HG03196 (cell line): Measurements from ENCODE around the gene RBM43.
A peak's percentile ranks its signal among the peaks of the same experiment; 100 is the strongest.
"Not testable (repeated sequence)": the region's sequence is repeated elsewhere in the genome, so short reads cannot be mapped to it uniquely, and the experiment has no call there.

Experiments
- ATAC-seq: cut with Tn5 transposase; IDR thresholded peaks from one replicate; pipeline ENCODE4 v1.9.1; 2021; ENCODE audit not compliant: unreplicated experiment

The RBM43 gene

DNA sequence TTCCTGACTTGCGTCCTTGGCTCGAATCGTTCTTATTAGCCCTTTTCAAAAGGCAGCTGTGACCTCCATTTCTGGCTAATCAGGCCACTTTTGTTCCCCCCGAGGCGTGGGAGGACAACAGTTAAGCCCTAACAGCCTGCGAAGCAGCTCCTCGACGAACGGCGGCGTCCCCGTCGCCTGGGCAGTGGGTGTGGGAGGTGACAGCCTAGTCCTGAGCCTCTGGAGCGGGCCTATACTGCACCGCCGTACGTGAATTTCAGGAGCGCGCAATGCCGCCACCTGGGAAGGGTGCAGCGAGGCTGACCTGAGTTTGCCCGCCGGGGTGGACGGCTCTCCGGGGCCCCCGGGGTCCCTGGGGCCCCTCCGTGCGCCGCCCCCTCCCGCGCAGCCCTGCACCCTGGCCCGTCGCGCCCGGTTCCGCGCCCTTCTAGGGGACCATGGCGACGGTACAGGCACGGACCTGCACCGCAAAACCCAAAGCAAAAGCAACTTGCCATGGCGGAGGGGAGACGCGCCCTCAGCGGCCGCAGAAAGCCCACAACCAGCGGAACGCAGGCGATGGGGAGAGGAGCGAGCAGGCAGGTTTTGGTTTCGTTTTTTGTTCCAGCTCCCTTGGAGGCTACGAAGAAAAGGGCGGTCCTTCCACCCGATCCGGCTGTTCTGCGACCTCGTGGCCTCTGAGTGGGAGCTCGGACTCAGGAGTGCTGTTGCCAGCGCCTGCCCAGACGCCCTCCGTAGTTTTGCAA is at the start of gene RBM43:
TSS of gene RBM43 (minus strand) at position 633 of the 746 bp plus-strand sequence. CDS start at position 497, 136 bp downstream.
- peak; percentile 91 for ATAC-seq

DNA sequence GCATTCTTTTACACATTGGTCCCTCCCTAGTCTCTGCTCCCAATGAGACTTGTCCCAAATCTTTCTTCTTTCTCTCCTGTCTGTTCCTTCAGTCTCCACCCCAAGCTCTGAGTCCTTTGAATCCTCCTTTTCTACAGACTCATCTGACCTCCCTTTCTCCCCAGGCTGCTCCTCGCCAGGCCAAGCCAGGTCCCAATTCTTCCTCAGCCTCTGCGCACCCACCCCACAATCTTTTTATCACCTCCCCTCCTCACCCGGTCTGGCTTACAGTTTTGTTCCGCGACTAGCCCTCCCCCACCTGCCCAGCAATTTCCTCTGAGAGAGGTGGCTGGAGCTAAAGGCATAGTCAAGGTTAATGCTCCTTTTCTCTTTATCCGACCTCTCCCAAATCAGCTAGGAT is 48.6 kb upstream of the RBM43 start:
- not testable (repeated sequence) for ATAC-seq

DNA sequence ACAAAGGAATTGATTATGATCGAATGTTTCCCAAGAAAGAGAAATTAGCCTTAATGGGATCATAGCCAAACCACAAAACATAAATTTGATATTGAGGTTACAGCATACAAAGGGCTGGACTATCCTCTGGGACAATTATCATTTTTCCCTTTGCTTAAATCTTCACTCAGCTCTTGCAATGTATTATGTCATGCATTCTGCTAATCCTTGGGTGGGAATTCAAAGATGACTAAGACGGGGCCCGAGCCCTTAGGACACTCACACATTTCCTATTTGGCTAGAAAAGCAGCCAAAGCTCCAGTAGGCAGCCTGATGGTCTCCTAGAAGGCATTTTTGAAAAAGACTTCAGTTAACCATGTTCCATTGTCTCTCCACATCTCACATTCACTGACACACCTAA is 45.0 kb upstream of the RBM43 start:
- ATAC-seq: no peak

DNA sequence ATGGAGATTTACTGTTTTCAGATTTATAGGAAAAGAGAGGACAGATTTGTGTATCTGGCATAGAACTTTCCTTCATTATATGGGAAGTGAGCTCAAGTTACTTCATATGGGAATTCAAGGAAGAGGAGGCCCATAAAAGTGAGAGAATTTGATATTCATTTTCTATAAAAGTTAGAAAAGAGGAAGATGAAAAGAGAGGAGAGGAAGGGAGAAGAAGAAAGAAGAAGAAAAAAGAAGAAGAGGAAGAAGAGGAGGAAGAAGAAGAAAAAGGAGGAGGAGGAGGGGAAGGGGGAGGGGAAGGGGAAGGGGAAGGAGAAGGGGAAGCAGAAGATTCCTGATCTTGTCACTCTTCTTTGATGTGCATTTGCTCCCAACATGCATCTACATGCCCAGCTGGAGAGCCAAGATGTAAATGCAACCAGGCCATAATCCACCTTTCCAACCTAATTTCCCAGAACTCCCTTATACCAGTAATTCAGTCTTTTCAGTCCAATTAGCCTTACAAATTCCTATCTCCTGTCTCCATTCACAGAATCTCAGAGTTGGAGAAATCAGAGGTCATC is 43.5 kb upstream of the RBM43 start:
- ATAC-seq: no peak

DNA sequence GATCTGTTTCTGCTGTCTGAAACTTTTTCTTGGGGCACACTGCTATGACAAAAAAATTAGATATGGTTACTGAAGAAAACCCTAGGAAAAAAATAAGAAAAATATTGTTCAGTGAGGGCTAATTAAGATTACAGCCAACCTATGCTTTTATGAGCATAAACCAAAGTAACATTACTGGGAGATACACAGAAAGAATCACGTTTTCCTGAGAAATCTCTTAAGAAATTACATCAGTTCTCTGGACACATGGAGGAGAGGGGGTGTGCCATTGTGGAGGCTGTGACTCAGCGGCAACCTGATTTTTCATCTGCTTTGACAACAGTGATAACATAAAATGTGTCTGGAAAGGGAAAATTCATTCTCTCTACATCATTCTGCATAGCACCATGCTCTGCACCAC is 41.2 kb upstream of the RBM43 start:
- ATAC-seq: no peak

DNA sequence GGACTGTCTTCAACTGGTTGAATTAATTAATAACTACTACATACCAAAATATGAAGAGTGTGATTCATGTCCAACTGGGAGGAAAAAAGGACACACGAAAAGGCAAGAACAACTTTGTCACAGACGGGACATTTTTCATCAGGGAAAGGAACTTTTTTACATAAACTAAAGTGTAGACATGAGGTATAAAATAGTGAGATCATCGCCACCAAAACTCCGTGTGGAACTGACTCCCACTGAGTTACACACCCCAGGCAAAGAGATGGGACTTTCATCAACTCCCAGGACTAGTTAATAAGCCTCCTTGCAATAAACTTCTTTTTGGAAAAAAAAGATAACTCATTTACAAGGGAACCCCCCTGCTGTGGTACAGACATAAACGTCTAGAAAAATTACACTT is 40.7 kb upstream of the RBM43 start:
- no peak for ATAC-seq

DNA sequence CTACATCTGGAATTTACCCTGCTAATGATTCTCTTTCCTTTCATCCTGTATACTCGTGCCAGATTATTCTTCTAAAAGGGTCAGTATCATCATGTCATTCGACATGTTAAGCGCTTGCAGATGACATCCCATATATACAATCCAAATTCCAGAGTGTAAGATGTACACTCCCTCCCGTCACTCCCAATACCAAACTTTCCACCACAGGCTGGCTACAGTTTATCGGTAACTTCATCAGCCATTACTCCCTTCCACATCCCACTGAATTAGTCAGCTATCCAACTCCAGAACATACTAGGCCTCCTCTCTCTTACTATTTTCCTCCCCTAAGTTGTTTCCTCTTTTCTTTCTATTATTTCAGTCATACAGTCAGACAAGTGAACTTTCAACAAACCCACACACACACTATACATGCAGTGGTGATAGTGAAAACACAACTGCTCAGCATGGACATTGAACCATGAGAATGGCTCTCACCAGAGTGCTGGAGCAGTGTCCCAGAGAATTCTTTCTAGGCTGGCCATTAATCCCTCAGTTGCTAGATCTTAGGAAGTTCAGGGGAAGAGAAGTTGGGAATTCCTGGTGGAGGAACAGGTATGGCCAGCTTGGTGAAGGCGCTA is 38.4 kb upstream of the RBM43 start:
- ATAC-seq: no peak

DNA sequence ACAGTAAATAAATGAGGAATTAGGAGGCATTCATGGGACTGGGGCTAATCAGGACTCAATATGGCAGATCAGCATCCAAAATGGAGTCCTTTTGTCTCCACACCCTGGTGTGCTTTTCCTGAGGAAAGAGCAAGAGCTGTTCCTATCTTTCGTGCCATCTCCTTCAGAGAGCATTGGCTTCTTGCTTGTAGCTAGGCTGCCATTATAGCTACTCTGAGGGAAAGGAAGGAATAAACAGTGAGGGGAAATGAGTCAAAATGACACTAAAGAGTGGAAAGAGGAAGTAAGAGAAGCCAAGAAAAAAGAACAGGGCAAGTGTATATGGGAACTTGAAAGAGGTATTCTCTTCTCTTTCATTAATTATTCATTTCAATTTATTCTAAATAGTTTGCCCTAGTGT is 36.2 kb upstream of the RBM43 start:
- peak; percentile 92 for ATAC-seq

DNA sequence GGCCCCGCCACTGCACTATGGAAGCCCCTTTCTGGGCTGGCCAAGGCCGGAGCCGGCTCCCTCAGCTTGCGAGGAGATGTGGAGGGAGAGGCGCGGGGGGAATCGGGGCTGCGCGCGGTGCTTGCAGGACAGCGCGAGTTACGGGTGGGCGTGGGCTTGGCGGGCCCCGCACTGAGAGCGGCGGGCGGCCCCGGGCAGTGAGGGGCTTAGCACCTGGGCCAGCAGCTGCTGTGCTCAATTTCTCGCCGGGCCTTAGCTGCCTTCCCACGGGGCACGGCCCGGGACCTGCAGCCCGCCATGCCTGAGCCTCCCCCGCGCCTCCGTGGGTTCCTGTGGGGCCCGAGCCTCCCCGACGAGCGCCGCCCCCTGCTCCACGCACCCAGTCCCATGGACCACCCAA is 34.3 kb upstream of the RBM43 start:
- ATAC-seq: not testable (repeated sequence)

DNA sequence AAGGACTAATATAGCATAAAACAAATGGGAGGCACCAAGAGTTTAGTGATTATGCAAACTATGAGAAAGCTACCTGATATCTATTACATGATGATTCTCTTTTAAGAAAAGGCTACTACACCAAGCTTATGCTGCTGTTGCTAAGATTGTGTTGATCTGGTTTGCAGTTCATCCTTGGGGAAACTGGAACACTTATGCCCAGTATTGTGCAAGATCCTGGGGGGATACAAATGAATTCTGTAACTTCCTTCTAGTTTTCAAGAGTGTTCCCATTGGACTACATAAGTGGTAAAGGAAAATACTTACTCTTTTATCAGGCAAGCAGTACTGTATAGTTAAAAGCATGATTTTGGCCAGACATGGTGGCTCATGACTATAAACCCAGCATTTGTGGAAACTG is 30.9 kb upstream of the RBM43 start:
- ATAC-seq: no peak

DNA sequence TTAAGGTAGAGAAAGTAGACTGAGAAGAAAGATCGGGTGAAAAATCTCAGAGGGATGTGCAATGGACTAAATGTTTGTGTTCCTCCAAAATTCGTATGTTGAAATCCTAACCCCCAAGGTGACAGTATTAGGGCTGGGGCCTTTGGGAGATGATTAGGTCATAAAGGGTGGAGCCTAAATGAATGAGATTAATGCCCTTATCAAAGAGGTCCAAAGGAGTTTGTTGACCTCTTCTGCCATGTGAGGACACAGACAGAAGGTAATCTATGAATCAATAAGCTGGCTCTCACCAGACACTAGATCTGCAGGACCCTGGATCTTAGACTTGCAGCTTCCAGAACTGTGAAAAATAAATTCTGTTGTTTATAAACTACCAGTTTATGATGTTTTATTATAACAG is 30.5 kb upstream of the RBM43 start:
- no peak for ATAC-seq

DNA sequence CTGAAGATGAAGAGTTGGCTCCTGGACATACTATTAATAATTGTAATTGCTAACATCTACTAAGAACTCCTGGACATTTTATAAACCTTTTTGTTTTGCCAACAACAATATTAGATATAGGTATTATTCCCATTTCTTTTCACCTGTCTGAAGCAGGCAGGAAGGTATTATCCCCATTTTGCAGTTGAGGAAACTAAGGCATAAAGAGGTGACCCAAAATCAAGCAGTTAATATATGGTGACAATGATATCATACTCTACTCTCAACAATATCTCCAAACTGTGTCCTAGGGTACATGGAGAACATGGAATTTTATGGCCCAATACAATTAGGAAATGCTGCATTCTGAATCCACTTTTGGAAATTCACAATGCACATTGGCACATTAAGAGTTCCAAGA is 29.6 kb upstream of the RBM43 start:
- ATAC-seq: no peak

DNA sequence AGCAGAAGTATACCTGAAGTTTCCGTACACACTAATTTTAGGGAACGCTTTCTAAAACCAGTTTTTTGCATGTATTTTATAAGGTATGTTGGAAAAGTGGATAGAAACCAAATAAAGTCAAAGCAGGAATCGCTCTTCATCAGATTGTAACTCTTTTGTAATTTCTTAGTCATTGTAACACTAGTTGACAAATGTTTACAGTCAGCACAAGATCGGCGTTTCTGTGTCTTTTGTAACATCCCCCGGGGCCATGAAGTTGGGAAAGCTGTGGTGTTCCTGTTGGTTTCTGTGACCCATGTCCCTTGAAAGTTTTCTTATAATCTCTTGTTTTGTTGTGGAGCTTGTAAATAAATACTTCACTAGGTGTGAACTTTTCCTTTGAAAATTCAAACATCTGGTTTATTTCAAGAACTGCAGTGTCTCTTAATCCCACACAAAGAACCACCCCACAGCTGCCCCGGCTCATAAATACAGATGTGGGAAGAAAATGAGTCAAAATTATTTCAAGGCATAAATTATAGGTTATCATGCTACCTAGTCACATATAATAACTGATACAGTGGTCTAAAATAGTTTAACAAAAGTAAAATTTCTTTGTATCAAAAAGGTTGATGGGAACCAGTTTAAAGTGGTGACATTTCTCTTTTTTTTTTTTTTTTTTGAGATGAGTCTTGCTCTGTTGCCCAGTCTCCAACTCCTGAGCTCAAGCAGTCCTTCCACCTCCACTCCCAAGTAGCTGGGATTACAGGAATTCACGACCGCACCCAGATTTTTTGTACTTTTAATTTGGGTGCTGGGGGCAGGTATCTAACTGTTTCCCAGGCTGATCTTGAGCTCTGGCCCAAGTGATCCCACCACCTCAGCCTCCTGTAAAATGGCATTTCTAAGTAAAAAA is 28.6 kb upstream of the RBM43 start:
- peak; percentile 23 for ATAC-seq

DNA sequence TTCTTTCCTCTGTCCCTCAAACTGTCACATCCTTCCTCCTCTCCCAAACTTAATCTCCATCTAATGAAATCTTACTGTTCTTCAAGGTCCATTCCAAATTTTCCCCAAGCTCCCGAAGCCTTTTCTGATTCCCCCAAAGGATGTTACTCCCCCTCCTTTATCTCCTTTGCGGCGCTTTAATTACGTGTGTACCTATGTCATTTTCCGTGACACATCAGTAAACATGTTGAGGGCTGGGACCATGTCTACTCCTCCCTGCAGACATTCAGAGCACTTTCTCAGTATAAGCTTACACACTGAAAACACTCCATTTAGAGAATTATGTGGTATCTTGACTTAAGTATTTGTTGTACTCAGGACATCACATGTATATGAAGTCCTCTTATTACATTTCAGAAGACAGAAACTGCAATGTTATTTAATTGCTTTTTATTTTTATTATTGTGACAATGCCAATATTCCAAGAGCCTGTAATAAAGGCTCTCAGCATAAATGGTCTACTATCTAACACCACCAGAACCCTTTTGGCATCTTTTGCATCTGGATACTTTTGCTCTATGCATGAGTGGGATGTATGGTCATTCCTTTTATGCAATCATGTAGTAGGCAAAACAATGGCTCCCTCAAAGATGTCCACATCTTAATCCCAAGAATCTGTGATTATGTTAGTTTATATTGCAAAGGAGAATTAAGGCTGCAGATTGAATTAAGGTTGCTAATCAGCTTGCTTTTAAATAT is 26.0 kb upstream of the RBM43 start:
- ATAC-seq: no peak

DNA sequence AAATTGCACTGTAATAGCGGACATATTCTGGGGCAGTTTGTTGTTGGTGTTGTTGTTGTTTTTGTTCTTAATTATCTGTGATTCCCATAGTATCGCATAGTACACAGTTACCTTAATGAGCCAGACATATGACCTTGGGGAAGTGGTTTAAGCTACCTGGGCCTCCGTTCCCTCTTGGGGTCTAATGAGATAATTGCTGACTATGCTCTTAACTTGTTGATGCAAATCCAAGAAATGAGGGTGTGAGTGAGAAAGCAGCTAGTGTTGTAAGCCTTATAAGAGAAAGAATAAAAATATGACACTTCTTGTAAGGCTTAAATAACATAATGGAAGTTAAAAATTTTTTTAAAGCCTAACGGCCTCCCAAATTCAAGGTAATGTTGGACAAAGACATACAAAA is 20.7 kb upstream of the RBM43 start:
- ATAC-seq: no peak

DNA sequence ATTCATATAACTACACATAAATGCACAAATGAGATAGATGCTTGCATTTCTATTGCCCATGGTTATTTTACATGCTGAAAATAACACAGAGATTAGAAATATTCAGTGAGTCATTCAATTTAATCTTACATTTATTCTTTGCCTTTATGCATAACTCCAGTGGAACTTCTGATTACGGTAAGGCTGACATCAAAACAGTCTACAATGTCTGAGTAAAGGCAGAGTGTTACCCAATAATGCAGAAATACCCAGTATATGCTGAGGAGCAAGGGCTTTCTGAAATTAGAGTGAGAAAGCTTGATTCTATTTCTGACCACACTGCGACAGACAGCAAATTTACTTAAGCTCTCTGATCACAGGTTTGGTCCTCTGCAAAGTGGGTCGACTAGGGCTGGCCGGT is 18.6 kb upstream of the RBM43 start:
- ATAC-seq: no peak

DNA sequence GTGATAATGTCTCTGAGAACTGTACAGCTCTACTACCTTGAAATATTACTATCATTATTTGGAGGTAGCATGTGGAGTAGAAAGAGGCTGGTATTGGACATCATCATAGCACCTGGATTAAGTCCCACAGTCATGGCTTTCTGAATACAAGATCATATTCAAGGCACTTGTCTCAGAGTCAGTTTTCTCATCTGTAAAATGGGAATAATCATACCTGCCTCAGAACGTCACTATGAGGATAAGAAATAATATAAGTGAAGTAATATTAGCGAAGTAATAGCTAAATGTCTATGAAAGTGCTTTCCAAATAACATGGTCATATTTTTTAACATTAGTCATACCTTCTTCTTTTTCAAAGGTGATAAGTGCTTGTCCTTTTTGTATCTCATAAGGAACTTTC is 16.8 kb upstream of the RBM43 start:
- ATAC-seq: no peak

DNA sequence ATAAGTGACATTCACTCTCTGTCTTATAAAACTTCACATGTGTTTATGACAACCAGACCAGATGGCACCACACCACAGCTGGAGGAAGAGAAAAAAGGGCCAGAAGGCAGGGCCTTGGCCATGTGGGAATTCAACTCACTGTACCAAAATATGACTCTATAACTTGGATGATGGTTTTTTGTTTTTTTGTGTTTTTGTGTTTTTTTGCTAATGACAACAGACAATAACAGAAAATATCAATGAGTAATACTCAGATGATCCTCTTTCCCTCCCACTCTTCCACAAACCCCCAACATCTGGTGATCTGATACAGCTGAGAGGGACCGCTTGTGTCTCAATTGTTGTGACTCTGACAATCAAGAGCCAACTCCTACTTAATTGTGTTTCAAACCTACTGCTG is 15.4 kb upstream of the RBM43 start:
- no peak for ATAC-seq

DNA sequence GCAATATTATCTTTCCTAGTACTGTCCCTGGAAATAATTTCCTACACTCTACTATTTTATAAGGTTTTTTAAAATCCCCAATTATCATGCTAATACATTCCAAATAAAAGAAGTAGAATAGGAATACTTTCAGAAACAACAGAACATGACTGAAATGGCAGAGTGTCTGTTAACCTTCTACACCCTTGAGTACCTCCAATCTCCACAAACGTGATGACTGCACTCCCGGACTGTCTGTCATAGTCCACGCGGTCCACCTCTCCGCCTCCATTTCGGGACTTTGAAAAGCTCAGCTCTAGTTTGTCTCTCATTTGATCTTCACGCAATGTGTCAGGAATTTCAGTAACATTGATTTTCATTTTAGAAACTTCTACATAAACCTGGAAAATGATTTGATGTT is 13.6 kb upstream of the RBM43 start:
- ATAC-seq: no peak

DNA sequence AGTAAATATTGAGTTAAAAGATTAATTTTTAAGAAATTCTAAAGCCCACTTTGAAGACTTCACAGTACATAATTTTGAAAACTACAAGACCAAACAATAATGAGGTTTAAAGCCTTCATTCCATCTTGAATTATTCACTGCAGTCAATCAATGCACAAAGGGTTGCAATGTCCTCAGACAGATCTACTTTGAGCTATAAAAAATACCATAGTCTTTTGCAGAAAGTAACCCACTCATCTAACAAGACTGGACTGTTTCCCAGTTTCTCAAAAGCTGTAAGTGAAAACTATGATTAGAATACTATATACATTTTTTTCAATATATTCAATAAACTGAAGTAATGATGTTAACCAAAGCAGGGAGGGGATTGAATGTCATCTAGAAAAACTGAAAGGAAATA is 10.2 kb upstream of the RBM43 start:
- ATAC-seq: no peak
